Right lobe of liver (tissue), 4 donors: Measurements from ENCODE around the gene CEP89.
"Not testable (repeated sequence)": the region's sequence is repeated elsewhere in the genome, so short reads cannot be mapped to it uniquely, and the experiment has no call there.

ENCODE experiments used
- CTCF ChIP-seq, 4 donors: fragments of 200-600 bp in 3 of 4; fragments of 450-650 bp in 1 of 4; IDR thresholded peaks; one replicate each; pipeline versions ENCODE4 v1.5.1 to v1.8.0; 2016 to 2022; ENCODE audit warnings: antibody characterized with exemption in 4 of 4, mild to moderate bottlenecking in 2 of 4
- POLR2A ChIP-seq: fragments of 450-650 bp; IDR thresholded peaks from one replicate; pipeline ENCODE4 v1.6.1; 2017; ENCODE audit warnings: antibody characterized with exemption, mild to moderate bottlenecking
- donor health status: DM: no; HTN: no; CAD: no.
- donor health status: DM: no; HTN: no; CAD: no.
- donor health status: DM: no; HTN: yes; CAD: no.

GRCh38 chr19:32982488-32982887, 10.7 kb upstream of the CEP89 start:
- TF ChIP-seq POLR2A; CTCF (IDR thresholded peaks at IDR 0.05): not testable (repeated sequence)
